ENCODE measurements around the gene EDEM1. TPM values are rescaled to one million over a fixed set of nuclear protein-coding genes. Genes with fewer than 3 reads are reported as not detected.
A peak's percentile ranks its signal among the peaks of the same experiment; 100 is the strongest.

Gene EDEM1
- total and polyA plus RNA-seq, 2 experiments from 2014 or later: 17.3 to 24.3 TPM

DNA sequence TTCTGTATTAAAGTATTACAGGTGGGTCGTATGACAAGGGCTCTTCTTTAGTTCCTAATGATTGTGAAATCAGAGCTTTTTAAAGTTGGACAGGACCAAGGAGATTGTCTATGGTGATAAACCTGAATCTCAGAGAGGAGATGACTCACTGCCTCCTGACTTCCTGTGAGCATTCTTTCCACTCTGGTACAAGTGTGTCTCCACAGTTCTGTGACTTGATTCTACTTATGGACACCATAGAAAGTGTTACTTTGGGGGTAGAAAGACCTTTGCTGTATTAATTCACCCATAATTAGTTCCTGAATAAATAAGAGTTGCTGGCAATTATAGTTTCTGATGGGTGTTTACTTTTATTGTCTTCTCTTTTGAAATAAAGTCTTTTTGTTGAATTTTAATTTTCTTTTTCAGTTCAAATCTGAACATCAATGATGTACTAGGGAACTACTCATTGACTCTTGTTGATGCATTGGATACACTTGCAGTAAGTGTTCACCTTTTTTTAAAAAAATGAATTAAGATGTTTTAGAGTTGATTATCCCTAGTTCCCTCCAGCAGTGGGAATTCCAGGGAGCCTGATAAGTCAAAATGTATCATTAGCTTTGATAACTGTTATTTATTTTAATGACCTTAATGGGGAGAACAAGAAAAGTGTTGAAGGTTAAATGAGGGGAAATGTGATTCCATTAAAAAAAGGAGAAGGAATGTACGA is 7.4 kb downstream of the EDEM1 start:
- peak; percentile 93 for DNase-seq
- no peaks in the 10 kb centered on the region for H4K20me1 ChIP-seq (ENCODE audit: insufficient read depth)
- 53 to 56% methylated on average over 2 of the region's 2 CpGs for WGBS, 2 experiments (ENCODE audit: low coverage in 1 of 2, low lambda C conversion rate in 2 of 2, missing lambda C conversion rate in 2 of 2)
- H3K36me3 ChIP-seq (ENCODE audit: low read depth): no peaks in the 10 kb centered on the region; the same call in 1 of the 2 replicates
- H3K4me2 ChIP-seq (ENCODE audit: unreplicated experiment): peak overlapping the region; percentile 58
- no peaks in the 10 kb centered on the region for H3K9me3 ChIP-seq (ENCODE audit: low read depth)
- H3F3A ChIP-seq (ENCODE audit: insufficient read depth): peaks cover 55% of the 10 kb centered on the region
- peak overlapping the region; percentile 89 for H3K27ac ChIP-seq
- in situ Hi-C loops (cut with MboI): no loop called here
- H2AFZ ChIP-seq: no peak overlapping the region
- no peak for TF ChIP-seq EZH2phosphoT487 (IDR thresholded peaks at IDR 0.05; ENCODE audit: insufficient read depth, low read depth)
- no peak for TF ChIP-seq EZH2 (IDR thresholded peaks at IDR 0.05; ENCODE audit: insufficient read depth, poor library complexity, severe bottlenecking)
- H3K27me3 ChIP-seq (replicated peaks; ENCODE audit: insufficient read depth): no peaks in the 10 kb centered on the region
- H3K4me3 ChIP-seq: peak overlapping the region; percentile 12; the same call in 1 of the 2 replicates
- H3K9me2 ChIP-seq (ENCODE audit: insufficient read depth): no peaks in the 10 kb centered on the region
- no peak overlapping the region; the same call in 1 of the 2 replicates for H3K9ac ChIP-seq
- peaks cover 61% of the 10 kb centered on the region for H3K4me1 ChIP-seq (ENCODE audit: insufficient read depth)
- peaks cover 86% of the 10 kb centered on the region for H3K79me2 ChIP-seq (ENCODE audit: insufficient read depth)

DNA sequence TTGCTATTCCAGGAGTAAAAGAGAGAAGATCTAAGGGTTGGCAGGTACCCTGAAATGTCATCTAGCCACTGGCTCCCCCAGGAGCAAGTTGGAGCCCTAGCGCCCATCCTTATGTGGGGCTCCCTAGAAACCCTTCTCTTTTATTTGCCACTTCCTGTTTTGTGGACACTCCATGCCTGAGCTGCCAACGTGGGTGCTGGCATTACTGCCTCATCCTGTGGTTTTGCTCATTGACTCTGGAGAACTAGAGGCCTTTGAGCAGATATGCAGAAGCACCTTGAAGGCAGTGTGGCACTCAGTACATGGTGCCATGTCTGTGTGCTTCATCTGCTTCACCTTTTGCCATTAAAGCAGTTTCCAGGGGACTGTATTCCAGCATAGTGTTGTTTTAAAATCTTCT is 8.1 kb downstream of the EDEM1 start:
- no peaks in the 10 kb centered on the region for H3K27me3 ChIP-seq (replicated peaks; ENCODE audit: insufficient read depth)
- peaks cover 55% of the 10 kb centered on the region for H3K4me1 ChIP-seq (ENCODE audit: insufficient read depth)
- H3K36me3 ChIP-seq (ENCODE audit: low read depth): peaks cover 4% of the 10 kb centered on the region; the same call in 1 of the 2 replicates
- no peak overlapping the region for H3K4me3 ChIP-seq
- peak overlapping the region; percentile 89 for H3K27ac ChIP-seq
- no peaks in the 10 kb centered on the region for H3K9me2 ChIP-seq (ENCODE audit: insufficient read depth)
- in situ Hi-C loops (cut with MboI): no loop called here
- H3F3A ChIP-seq (ENCODE audit: insufficient read depth): peaks cover 55% of the 10 kb centered on the region
- DNase-seq: peak; percentile 47
- peaks cover 86% of the 10 kb centered on the region for H3K79me2 ChIP-seq (ENCODE audit: insufficient read depth)
- no peak overlapping the region for H2AFZ ChIP-seq
- H3K9ac ChIP-seq: no peak overlapping the region
- no peaks in the 10 kb centered on the region for H4K20me1 ChIP-seq (ENCODE audit: insufficient read depth)
- 50 to 65% methylated on average over 2 of the region's 2 CpGs for WGBS, 2 experiments (ENCODE audit: low coverage in 1 of 2, low lambda C conversion rate in 2 of 2, missing lambda C conversion rate in 2 of 2)
- H3K9me3 ChIP-seq (ENCODE audit: low read depth): no peaks in the 10 kb centered on the region
- peak overlapping the region; percentile 60 for H3K4me2 ChIP-seq (ENCODE audit: unreplicated experiment)
- TF ChIP-seq EZH2phosphoT487 (IDR thresholded peaks at IDR 0.05; ENCODE audit: insufficient read depth, low read depth) (no peak), EZH2 (IDR thresholded peaks at IDR 0.05; ENCODE audit: insufficient read depth, poor library complexity, severe bottlenecking) (no peak)

DNA sequence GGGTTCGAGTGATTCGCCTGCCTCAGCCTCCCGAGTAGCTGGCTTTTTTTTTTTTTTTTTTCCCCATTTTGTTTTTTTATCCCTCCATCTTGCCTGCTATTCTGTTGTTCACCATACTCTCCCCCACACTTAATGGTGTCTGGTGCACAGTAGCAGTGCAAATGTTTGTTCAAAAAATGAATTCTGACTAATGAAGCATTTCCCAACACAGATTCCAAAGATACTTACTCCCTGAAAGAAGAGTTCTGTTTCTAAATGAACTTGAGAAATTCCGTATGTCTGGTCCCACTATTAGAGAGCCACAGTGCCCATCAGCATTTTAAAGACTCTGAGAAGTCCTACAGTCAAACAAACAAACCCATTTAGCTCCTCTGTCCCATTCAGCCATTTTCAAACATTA is 9.5 kb downstream of the EDEM1 start:
- Histone ChIP-seq H3K27ac (peak overlapping the region; percentile 89), H2AFZ (no peak overlapping the region; the same call in 1 of the 2 replicates), H3F3A (ENCODE audit: insufficient read depth) (peaks cover 62% of the 10 kb centered on the region), H3K9me2 (ENCODE audit: insufficient read depth) (no peaks in the 10 kb centered on the region), H3K9me3 (ENCODE audit: low read depth) (no peaks in the 10 kb centered on the region), H3K79me2 (ENCODE audit: insufficient read depth) (peaks cover 86% of the 10 kb centered on the region), H3K36me3 (ENCODE audit: low read depth) (peaks cover 15% of the 10 kb centered on the region; the same call in 1 of the 2 replicates), H4K20me1 (ENCODE audit: insufficient read depth) (no peaks in the 10 kb centered on the region), H3K27me3 (replicated peaks; ENCODE audit: insufficient read depth) (no peaks in the 10 kb centered on the region), H3K4me3 (peak overlapping the region; percentile 11; the same call in 1 of the 2 replicates), H3K4me2 (ENCODE audit: unreplicated experiment) (peak overlapping the region; percentile 60), H3K9ac (peak overlapping the region; percentile 70), H3K4me1 (ENCODE audit: insufficient read depth) (peaks cover 58% of the 10 kb centered on the region)
- in situ Hi-C loops (cut with MboI): no loop called here
- WGBS, 2 experiments (ENCODE audit: low coverage in 1 of 2, low lambda C conversion rate in 2 of 2, missing lambda C conversion rate in 2 of 2): 8 to 60% methylated on average over 1 to 4 of the region's 4 CpGs
- DNase-seq: peak; percentile 77
- TF ChIP-seq EZH2phosphoT487 (IDR thresholded peaks at IDR 0.05; ENCODE audit: insufficient read depth, low read depth) (no peak), EZH2 (IDR thresholded peaks at IDR 0.05; ENCODE audit: insufficient read depth, poor library complexity, severe bottlenecking) (no peak)

DNA sequence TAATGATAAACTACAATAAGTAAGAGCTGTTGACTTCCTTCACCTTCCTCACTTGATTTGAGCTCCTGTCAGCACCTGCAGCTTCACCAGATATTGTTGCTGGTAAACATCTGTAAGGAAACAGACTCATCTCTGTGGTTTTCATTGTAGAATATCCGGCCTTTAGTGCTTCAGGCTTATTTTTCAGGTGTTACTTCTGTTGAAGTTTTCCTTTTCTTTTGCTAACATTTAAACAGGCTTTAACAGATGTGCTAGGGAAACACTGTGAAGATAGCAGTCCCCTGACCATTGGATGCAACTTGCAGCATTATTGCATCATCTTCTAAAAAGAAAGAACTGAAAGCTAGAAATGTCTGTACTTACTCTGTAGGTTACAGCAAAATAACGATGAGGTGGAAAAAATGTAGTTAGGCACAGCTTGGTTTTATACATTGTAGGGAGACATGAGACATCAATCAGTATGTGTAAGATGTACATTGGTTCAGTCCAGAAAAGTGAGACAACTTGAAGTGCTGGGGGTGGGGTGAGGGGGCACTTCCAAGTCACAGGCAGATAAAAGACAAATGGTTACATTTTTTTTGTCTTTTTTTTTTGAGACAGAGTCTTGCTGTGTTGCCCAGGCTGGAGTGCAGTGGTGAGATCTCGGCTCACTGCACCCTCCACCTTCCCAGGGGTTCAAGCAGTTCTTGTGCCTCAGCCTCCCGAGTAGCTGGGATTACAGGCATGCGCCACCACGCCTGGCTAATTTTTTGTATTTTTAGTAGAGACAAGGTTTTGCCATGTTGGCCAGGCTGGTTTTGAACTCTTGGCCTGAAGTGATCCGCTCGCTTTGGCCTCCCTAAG is 10.2 kb downstream of the EDEM1 start:
- H3K27me3 ChIP-seq (replicated peaks; ENCODE audit: insufficient read depth): no peaks in the 10 kb centered on the region
- DNase-seq: peak; percentile 58
- H3K9me2 ChIP-seq (ENCODE audit: insufficient read depth): no peaks in the 10 kb centered on the region
- TF ChIP-seq EZH2 (IDR thresholded peaks at IDR 0.05; ENCODE audit: insufficient read depth, poor library complexity, severe bottlenecking): no peak
- TF ChIP-seq EZH2phosphoT487 (IDR thresholded peaks at IDR 0.05; ENCODE audit: insufficient read depth, low read depth): no peak
- peak overlapping the region; percentile 60 for H3K4me2 ChIP-seq (ENCODE audit: unreplicated experiment)
- in situ Hi-C loops (cut with MboI): no loop called here
- peak overlapping the region; percentile 89 for H3K27ac ChIP-seq
- H3K4me1 ChIP-seq (ENCODE audit: insufficient read depth): peaks cover 65% of the 10 kb centered on the region
- no peaks in the 10 kb centered on the region for H4K20me1 ChIP-seq (ENCODE audit: insufficient read depth)
- peak overlapping the region; percentile 70 for H3K9ac ChIP-seq
- no peak overlapping the region; the same call in 1 of the 2 replicates for H2AFZ ChIP-seq
- 83 to 87% methylated on average over 8 of the region's 8 CpGs for WGBS, 2 experiments (ENCODE audit: low coverage in 1 of 2, low lambda C conversion rate in 2 of 2, missing lambda C conversion rate in 2 of 2)
- H3K79me2 ChIP-seq (ENCODE audit: insufficient read depth): peaks cover 83% of the 10 kb centered on the region
- peaks cover 64% of the 10 kb centered on the region for H3F3A ChIP-seq (ENCODE audit: insufficient read depth)
- H3K4me3 ChIP-seq: peak overlapping the region; percentile 11; the same call in 1 of the 2 replicates
- H3K36me3 ChIP-seq (ENCODE audit: low read depth): peaks cover 15% of the 10 kb centered on the region; the same call in 1 of the 2 replicates
- H3K9me3 ChIP-seq (ENCODE audit: low read depth): no peaks in the 10 kb centered on the region
